Left lung (tissue), 14 donors: ENCODE results near the gene LRFN4. TPM values are rescaled to one million over a fixed set of nuclear protein-coding genes. Genes with fewer than 3 reads are reported as not detected.

Source experiments
- ATAC-seq: fragments of 200-7000 bp; cut with Tn5 transposase; one replicate; pipeline ENCODE4 v1.9.1; 2020; ENCODE audit warnings: moderate library complexity
- DNase-seq, 4 donors: peaks; one replicate each; pipeline ENCODE4 v3.0.0-alpha.2; 2013 to 2020
- H3K27ac ChIP-seq, 2 donors: fragments of 200-600 bp; sonication (generic) in 1 of 2; one replicate each; pipeline versions ENCODE4 v1.5.0 to v1.8.0; 2020 to 2021
- H3K27me3 ChIP-seq, 2 donors: fragments of 200-600 bp; sonication (generic) in 1 of 2; one replicate each; pipeline versions ENCODE4 v1.5.0 to v1.8.0; 2020 to 2021
- H3K36me3 ChIP-seq, 2 donors: fragments of 200-600 bp; sonication (generic) in 1 of 2; one replicate each; pipeline versions ENCODE4 v1.5.0 to v1.8.0; 2020 to 2021
- H3K4me1 ChIP-seq, 2 donors: fragments of 200-600 bp; one replicate each; pipeline ENCODE4 v1.8.0; 2021
- H3K4me3 ChIP-seq, 2 donors: fragments of 200-600 bp; sonication (generic) in 1 of 2; one replicate each; pipeline versions ENCODE4 v1.5.0 to v1.8.0; 2020 to 2021; ENCODE audit warnings: mild to moderate bottlenecking in 1 of 2
- H3K9me3 ChIP-seq, 2 donors: fragments of 200-600 bp; sonication (generic) in 1 of 2; one replicate each; pipeline versions ENCODE4 v1.5.0 to v1.8.0; 2020 to 2021
- intact Hi-C, 2 donors: fragments of 100-400 bp; cut with DNase I; formaldehyde crosslinking; loops; one replicate each; pipeline versions ENCODE4 v1.11.2 to v1.14.2; 2022
- long read RNA-seq, 12 donors: library from polyadenylated mRNA in 2 of 12; unstranded in 2 of 12; transcript quantifications; one replicate each; pipeline ENCODE4 v2.0.0 and lab custom pipeline, GENCODE V29; 2019 to 2026
- polyA plus RNA-seq, 6 donors: library from polyadenylated mRNA; unstranded; fragments of 120-200 nt; gene quantifications; one replicate each; pipeline ENCODE4 v1.2.1, GENCODE V29; 2013; ENCODE audit not compliant: insufficient read length in 6 of 6
- total RNA-seq, 2 donors: library from RNA; stranded (reverse); fragmentation: NEBNext Ultra II Directional; extraction: Animal tissue kit (Norgen Biotek cat#: 25700); gene quantifications; one replicate each; pipeline ENCODE4 v1.2.1, GENCODE V29; 2021
- TF ChIP-seq, protein P1 (sequence below), 2 donors: fragments of 200-600 bp; sonication (generic) in 1 of 2; IDR thresholded peaks; one replicate each; pipeline versions ENCODE4 v1.5.0 to v1.8.0; 2021; ENCODE audit warnings: antibody characterized with exemption in 2 of 2
- donor health status: DM: no; HTN: yes; CAD: no.
- donor health status: DM: no; HTN: no; CAD: no.

The LRFN4 gene
- 10 to 100 TPM; 20.2 to 21.1 TPM for total RNA-seq
- polyA plus RNA-seq = 10 to 100 TPM in 3 of 6 donors, 1 to 10 TPM in 3; 6.1 to 15.3 (median 10.2) TPM
- long read RNA-seq, donor 1, transcript LRFN4-201 (2 exons, 2,431 nt) = major isoform, 11 of 11 reads
- long read RNA-seq, donor 1, partial matches to known transcripts = 0 of 11 reads
- long read RNA-seq, donor 1, other reads (novel, unspliced or antisense) = 0 of 11 reads
- long read RNA-seq, donor 2, transcript LRFN4-201 (2 exons, 2,431 nt) = major isoform, 12 of 20 reads
- long read RNA-seq, donor 2, partial matches to known transcripts = 8 of 20 reads
- long read RNA-seq, donor 2, other reads (novel, unspliced or antisense) = 0 of 20 reads
- long read RNA-seq, donor 3, partial matches to known transcripts = 7 of 11 reads
- long read RNA-seq, donor 3, other reads (novel, unspliced or antisense) = 0 of 11 reads
- long read RNA-seq, donor 4, partial matches to known transcripts = 2 of 3 reads
- long read RNA-seq, donor 4, other reads (novel, unspliced or antisense) = 0 of 3 reads
- long read RNA-seq, donor 5, partial matches to known transcripts = 5 of 9 reads
- long read RNA-seq, donor 5, other reads (novel, unspliced or antisense) = 0 of 9 reads
- long read RNA-seq, donor 6, partial matches to known transcripts = 0 of 2 reads
- long read RNA-seq, donor 6, other reads (novel, unspliced or antisense) = 0 of 2 reads
- long read RNA-seq, donor 7, transcript LRFN4-201 (2 exons, 2,431 nt) = major isoform, 5 of 5 reads
- long read RNA-seq, donor 7, partial matches to known transcripts = 0 of 5 reads
- long read RNA-seq, donor 7, other reads (novel, unspliced or antisense) = 0 of 5 reads
- long read RNA-seq, donor 8, transcript LRFN4-201 (2 exons, 2,431 nt) = major isoform, 6 of 6 reads
- long read RNA-seq, donor 8, partial matches to known transcripts = 0 of 6 reads
- long read RNA-seq, donor 8, other reads (novel, unspliced or antisense) = 0 of 6 reads
- long read RNA-seq, donor 9, partial matches to known transcripts = 0 of 1 reads
- long read RNA-seq, donor 9, other reads (novel, unspliced or antisense) = 0 of 1 reads
- long read RNA-seq, donor 10, partial matches to known transcripts = 0 of 1 reads
- long read RNA-seq, donor 10, other reads (novel, unspliced or antisense) = 0 of 1 reads
- long read RNA-seq, donor 11, transcript LRFN4-201 (2 exons, 2,431 nt) = major isoform, 23 of 34 reads
- long read RNA-seq, donor 11, partial matches to known transcripts = 0 of 34 reads
- long read RNA-seq, donor 11, other reads (novel, unspliced or antisense) = 11 of 34 reads
- long read RNA-seq, donor 12, transcript LRFN4-201 (2 exons, 2,431 nt) = major isoform, 6 of 6 reads
- long read RNA-seq, donor 12, partial matches to known transcripts = 0 of 6 reads
- long read RNA-seq, donor 12, other reads (novel, unspliced or antisense) = 0 of 6 reads

DNA sequence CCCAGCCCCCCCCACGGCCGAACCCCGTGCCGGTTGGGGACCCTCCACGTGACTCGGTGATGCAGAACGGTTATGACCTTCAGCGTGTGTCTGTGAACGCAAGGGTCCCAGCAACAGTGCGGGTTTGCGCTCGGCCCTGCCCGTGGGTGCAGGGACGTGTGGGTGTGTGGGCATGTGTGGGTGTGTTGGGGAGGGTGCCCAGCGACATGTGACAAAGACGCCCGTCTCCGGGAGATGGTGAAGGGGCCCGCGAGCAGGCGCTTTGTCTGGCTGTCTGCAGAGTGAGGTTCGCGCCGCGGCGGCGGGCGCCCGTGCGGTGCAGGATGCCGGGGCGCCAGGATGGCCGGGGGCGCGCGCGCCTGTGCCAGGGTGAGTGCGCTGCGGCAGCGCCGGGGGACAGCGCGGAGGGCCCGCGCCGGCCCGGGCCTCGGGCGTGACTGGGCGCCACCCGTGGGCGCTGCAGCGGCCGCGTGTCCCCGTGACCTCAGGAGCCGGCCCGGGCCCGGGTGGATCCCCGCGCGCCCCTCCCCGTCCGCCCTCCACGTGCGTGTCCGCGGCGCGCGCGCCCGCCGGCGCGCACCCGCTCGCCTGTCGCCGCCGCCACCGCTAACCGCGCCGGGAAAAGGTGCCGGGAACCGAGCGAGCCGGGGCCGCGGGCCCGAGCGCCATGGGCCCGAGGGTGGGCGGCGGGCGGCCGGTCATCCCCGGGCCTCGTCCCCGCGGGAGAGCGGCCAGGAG is at the start of gene LRFN4:
Gene LRFN4, plus strand, starts transcription at position 569 of the 738 bp plus-strand sequence. CDS start 681 bp downstream, outside the sequence.
- DNase-seq (peak in 3 of 4 donors; percentile 56 to 86 (median 65)), ATAC-seq (peak; percentile 43)
- Histone ChIP-seq H3K36me3 (peaks cover 0 to 20% of the 10 kb centered on the region in 2 donors), H3K4me1 (peaks cover 4 to 17% of the 10 kb centered on the region in 2 donors), H3K9me3 (no peaks in the 10 kb centered on the region), H3K27ac (peak within 1 kb of the TSS; percentile 92 to 93), H3K27me3 (no peaks in the 10 kb centered on the region), H3K4me3 (peak within 1 kb of the TSS; percentile 65 to 75)
- intact Hi-C loops = no loop called here
- TF ChIP-seq, protein P1, sequence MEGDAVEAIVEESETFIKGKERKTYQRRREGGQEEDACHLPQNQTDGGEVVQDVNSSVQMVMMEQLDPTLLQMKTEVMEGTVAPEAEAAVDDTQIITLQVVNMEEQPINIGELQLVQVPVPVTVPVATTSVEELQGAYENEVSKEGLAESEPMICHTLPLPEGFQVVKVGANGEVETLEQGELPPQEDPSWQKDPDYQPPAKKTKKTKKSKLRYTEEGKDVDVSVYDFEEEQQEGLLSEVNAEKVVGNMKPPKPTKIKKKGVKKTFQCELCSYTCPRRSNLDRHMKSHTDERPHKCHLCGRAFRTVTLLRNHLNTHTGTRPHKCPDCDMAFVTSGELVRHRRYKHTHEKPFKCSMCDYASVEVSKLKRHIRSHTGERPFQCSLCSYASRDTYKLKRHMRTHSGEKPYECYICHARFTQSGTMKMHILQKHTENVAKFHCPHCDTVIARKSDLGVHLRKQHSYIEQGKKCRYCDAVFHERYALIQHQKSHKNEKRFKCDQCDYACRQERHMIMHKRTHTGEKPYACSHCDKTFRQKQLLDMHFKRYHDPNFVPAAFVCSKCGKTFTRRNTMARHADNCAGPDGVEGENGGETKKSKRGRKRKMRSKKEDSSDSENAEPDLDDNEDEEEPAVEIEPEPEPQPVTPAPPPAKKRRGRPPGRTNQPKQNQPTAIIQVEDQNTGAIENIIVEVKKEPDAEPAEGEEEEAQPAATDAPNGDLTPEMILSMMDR (IDR thresholded peaks at IDR 0.05) = no peak

DNA sequence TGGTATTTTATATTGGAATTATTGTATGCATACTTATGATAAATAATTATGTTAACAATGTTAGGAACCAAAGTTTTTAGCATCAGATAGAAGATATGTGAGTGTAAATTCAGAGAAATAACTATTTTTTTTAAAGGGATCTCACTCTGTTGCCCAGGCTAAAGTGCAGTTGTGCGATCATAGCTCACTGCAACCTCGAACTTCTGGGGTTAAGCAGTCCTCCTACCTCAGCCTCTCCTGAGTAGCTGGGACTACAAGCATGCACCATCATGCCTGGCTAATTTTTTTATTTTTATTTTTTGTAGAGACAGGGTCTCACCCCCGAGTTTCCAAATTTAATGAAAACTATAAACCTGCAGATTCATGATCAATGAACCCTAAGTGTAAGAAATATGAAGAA is 47.3 kb upstream of the LRFN4 start:
- no peaks in the 10 kb centered on the region for H3K27me3 ChIP-seq
- no peak for DNase-seq
- TF ChIP-seq, protein P1 (IDR thresholded peaks at IDR 0.05) = no peak
- H3K4me3 ChIP-seq = no peak overlapping the region
- no peak for ATAC-seq
- H3K36me3 ChIP-seq = no peaks in the 10 kb centered on the region
- H3K27ac ChIP-seq = no peak overlapping the region
- no peaks in the 10 kb centered on the region for H3K4me1 ChIP-seq
- H3K9me3 ChIP-seq = no peaks in the 10 kb centered on the region
- intact Hi-C loops = no loop called here

DNA sequence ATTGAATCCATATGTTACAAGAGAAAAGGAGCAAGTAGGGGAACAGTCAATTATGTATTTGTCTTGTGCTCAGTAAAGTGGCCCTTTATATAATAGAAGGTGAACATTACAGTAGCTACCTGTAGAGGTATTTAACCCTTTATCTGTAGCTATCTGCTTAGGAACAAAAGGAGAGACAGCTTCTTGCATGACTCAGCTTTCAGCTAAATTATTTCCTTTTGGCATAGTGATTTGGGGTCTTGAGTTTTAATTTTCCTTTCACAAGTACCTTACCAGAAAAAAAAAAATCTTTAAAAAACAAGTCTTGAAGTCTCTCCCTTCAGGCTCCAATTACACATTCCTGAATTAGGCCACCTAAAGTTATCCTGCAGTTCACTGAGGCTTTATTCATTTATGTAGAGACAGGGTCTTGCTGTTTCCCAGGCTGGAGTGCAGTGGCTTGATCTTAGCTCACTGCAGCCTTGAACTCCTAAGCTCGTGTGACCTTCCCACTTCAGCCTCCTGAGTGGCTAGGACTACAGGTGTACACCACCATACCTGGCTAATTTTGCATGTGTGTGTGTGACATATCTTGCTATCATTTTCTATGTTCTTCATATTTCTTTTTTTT is 46.2 kb upstream of the LRFN4 start:
- Histone ChIP-seq H3K36me3 (no peaks in the 10 kb centered on the region), H3K27ac (no peak overlapping the region), H3K27me3 (no peaks in the 10 kb centered on the region), H3K4me1 (no peaks in the 10 kb centered on the region), H3K9me3 (no peaks in the 10 kb centered on the region), H3K4me3 (no peak overlapping the region)
- DNase-seq = no peak
- TF ChIP-seq, protein P1 (IDR thresholded peaks at IDR 0.05) = no peak
- ATAC-seq = no peak
- intact Hi-C loops = no loop called here

DNA sequence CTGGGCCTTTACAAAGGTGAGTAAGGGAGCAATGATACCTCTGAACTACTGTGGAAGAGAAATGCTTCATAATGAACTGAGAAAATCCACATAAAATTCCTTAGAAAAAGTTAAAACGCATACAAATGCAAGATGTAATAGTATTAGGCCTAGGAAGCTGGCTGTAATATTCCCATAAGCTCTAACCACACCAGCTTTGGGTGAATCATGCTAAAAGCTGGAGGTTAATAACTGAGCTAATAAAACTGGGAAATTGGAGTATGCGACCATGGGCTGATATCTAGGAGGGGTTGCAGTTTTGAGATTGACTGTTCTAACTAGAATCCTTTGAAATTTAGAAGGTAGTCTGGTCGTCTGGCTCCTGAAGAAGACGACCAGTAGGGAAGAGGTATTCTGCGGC is 42.2 kb upstream of the LRFN4 start:
- DNase-seq = no peak
- intact Hi-C loops = no loop called here
- H3K4me3 ChIP-seq = no peak overlapping the region
- TF ChIP-seq, protein P1 (IDR thresholded peaks at IDR 0.05) = no peak
- ATAC-seq = no peak
- no peak overlapping the region for H3K27ac ChIP-seq
- no peaks in the 10 kb centered on the region for H3K27me3 ChIP-seq
- H3K36me3 ChIP-seq = no peaks in the 10 kb centered on the region
- H3K4me1 ChIP-seq = no peaks in the 10 kb centered on the region
- no peaks in the 10 kb centered on the region for H3K9me3 ChIP-seq
